ENCODE results near the gene BMP8A. TPM values are rescaled to one million over a fixed set of nuclear protein-coding genes. Genes with fewer than 3 reads are reported as not detected.
A peak's percentile ranks its signal among the peaks of the same experiment; 100 is the strongest.

The BMP8A gene
- total and polyA plus RNA-seq, 9 of the 15 experiments (the other 6 are each of a cell fraction or from before 2014, with no cell fraction given): 0.05 to 0.31 TPM; not detected in 7

DNA sequence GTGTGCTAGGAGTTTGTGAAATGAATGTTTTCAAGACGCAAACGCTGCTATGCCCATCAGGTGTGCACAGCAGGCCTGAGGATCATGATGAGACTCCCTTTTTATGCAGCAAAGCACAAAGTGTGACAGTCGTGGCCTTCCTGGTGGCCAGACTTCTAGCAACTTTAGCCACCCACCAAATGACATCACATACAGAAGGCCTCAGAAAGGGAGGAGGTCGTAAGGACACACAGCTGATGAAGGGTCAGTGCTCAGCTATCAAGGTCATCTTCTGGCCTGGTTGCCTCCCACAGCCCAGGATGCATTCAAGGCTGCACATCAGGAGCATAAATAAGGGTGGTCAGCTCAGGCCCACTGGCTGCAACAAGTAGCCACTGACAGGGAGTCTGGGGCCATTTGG is 36.6 kb downstream of the BMP8A start:
- H3K9me1 ChIP-seq (ENCODE audit: control insufficient read depth, insufficient read depth, low read length): peaks cover 4% of the 10 kb centered on the region
- H3K4me3 ChIP-seq: no peak overlapping the region
- no peaks in the 10 kb centered on the region for H3K27me3 ChIP-seq (ENCODE audit: control insufficient read depth in 2 of 2, insufficient read depth in 2 of 2, low read length in 2 of 2)
- WGBS (ENCODE audit: insufficient coverage, low coverage, missing lambda C conversion rate): 46% methylated on average over 4 of the region's 4 CpGs
- ChIA-PET POLR2A (interaction anchor here (0.6 to 0.8 kb wide), 3 partner anchors 31 to 182 kb away, joined by 3 read pairs; no protein-coding TSS in a partner anchor), CTCF (ENCODE audit: low intra/inter-chr PET ratio) (no interaction called here)
- no peaks in the 10 kb centered on the region; the same call in 2 of the 3 replicates for H3K36me3 ChIP-seq (ENCODE audit: control insufficient read depth, insufficient read depth, low read length)
- ATAC-seq (peak; percentile 36), FAIRE-seq (no peak), DNase-seq (ENCODE audit: extremely low read depth in 1 of 4, low spot score in 3 of 4) (peak in 2 of 4 experiments; percentile 3 to 12)
- H4K20me1 ChIP-seq (replicated peaks; ENCODE audit: control insufficient read depth, insufficient read depth, low read length): no peaks in the 10 kb centered on the region
- TF ChIP-seq RAD51 (IDR thresholded peaks at IDR 0.05; ENCODE audit: borderline replicate concordance, low read depth) (no peak), SNAPC5 (CRISPR knock-in tag; IDR thresholded peaks at IDR 0.05) (no peak), ESRRA (IDR thresholded peaks at IDR 0.05; ENCODE audit: borderline replicate concordance, low read depth) (peak; percentile 59), SMARCE1 (IDR thresholded peaks at IDR 0.05) (no peak), ETV5 (CRISPR knock-in tag; IDR thresholded peaks at IDR 0.05; ENCODE audit: low read depth) (no peak), CBX5 (IDR thresholded peaks at IDR 0.05; ENCODE audit: borderline replicate concordance, low read depth) (no peak), VEZF1 (CRISPR knock-in tag; IDR thresholded peaks at IDR 0.05) (no peak)
- TF ChIP-seq, protein P1, sequence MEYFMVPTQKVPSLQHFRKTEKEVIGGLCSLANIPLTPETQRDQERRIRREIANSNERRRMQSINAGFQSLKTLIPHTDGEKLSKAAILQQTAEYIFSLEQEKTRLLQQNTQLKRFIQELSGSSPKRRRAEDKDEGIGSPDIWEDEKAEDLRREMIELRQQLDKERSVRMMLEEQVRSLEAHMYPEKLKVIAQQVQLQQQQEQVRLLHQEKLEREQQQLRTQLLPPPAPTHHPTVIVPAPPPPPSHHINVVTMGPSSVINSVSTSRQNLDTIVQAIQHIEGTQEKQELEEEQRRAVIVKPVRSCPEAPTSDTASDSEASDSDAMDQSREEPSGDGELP (CRISPR knock-in tag; IDR thresholded peaks at IDR 0.05; ENCODE audit: borderline replicate concordance): peak; percentile 61; the same call in 1 of the 2 replicates
- H3K9ac ChIP-seq (ENCODE audit: insufficient read depth in 1 of 2, low read depth in 2 of 2, low read length in 2 of 2): peak overlapping the region in 1 of 2 experiments; percentile 24; a peak in 1 of 4 replicates
- no peak overlapping the region for H3K4me2 ChIP-seq (ENCODE audit: insufficient read depth, low read length)
- H3K9me3 ChIP-seq (replicated peaks; ENCODE audit: control insufficient read depth, insufficient read depth, low read depth, low read length): no peaks in the 10 kb centered on the region
- H3K4me1 ChIP-seq (replicated peaks in 1 of 2; ENCODE audit: control insufficient read depth in 2 of 2, insufficient read depth in 2 of 2, low read length in 2 of 2): peaks cover 0 to 21% of the 10 kb centered on the region in 2 experiments; a peak in 3 of 5 replicates
- no peaks in the 10 kb centered on the region for H3K79me2 ChIP-seq (ENCODE audit: control insufficient read depth, insufficient read depth, low read length)
- intact Hi-C loops (cut with micrococcal nuclease) (no loop called here), in situ Hi-C loops (cut with MboI) (no loop called here)
- no TSS peak for BruUV-seq (replicated peaks)
- no peak overlapping the region for H2AFZ ChIP-seq (ENCODE audit: low read depth, low read length)
- H3K27ac ChIP-seq (ENCODE audit: extremely low read depth, low read depth, low read length): no peak overlapping the region

Data from K562 (cell line).